Ishikawa (cell line): ENCODE results near the gene DNAJB11.

Experiments
- RAD21 ChIP-seq: IDR thresholded peaks from 2 replicates; pipeline ENCODE4 v1.6.1; 2012; ENCODE audit warnings: low read depth
- TEAD4 ChIP-seq: IDR thresholded peaks from 2 replicates; pipeline ENCODE4 v1.6.1; 2012
- TF ChIP-seq, protein P1 (sequence below): IDR thresholded peaks from 2 replicates; pipeline ENCODE4 v1.6.1; 2012

DNA sequence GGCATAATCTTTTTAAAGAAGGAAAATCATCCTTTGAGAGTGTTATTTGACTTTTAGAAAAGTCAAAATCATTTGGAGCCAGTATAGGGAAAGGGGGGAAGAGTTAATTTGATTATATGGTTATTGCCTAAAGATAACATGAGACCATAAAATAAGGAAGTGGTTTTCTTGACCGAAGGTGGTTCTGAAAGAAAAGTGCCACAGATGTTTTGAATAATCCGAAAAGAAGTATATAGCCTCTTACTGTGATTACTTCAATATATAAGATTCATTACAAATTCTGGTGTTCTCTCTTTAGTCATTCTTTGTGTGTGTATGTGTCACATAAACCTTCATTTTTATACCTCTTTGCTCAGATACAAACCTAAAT is 1.1 kb downstream of the DNAJB11 start:
- TF ChIP-seq TEAD4 (no peak), RAD21 (no peak)
- TF ChIP-seq, protein P1, sequence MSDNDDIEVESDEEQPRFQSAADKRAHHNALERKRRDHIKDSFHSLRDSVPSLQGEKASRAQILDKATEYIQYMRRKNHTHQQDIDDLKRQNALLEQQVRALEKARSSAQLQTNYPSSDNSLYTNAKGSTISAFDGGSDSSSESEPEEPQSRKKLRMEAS: no peak
